Neural cell (in vitro differentiated cells): ENCODE results near the gene GGTLC3. TPM values are rescaled to one million over a fixed set of nuclear protein-coding genes. Genes with fewer than 3 reads are reported as not detected.
"Not testable (repeated sequence)": the region's sequence is repeated elsewhere in the genome, so short reads cannot be mapped to it uniquely, and the experiment has no call there.

Experiments used
- H2AFZ ChIP-seq: fragments of 200-600, 300-800 bp; sonication (generic), shearing (Covaris generic); 2 replicates; pipeline ENCODE4 v1.6.0; 2014; ENCODE audit warnings: low read depth, mild to moderate bottlenecking, antibody characterized with exemption, low read length, moderate library complexity
- H3F3A ChIP-seq: fragments of 200-600 bp; shearing (Covaris generic); 2 replicates; pipeline ENCODE4 v1.6.1; 2016; ENCODE audit warnings: mild to moderate bottlenecking, moderate library complexity, mixed read lengths, antibody characterized with exemption, low read length; ENCODE audit not compliant: insufficient read depth, poor library complexity, severe bottlenecking
- H3K27ac ChIP-seq: fragments of 200-600, 300-800 bp; sonication (generic), shearing (Covaris generic); 2 replicates; pipeline ENCODE4 v1.5.1; 2014; ENCODE audit warnings: mild to moderate bottlenecking, low read length, moderate library complexity
- H3K27me3 ChIP-seq: fragments of 300-800, 200-600 bp; sonication (generic), shearing (Covaris generic); 2 replicates; pipeline ENCODE4 v1.6.0; 2014; ENCODE audit warnings: mild to moderate bottlenecking, low read depth, low read length, moderate library complexity; ENCODE audit not compliant: insufficient read depth
- H3K36me3 ChIP-seq: fragments of 300-800, 200-600 bp; sonication (generic), shearing (Covaris generic); 2 replicates; pipeline ENCODE4 v1.5.1; 2014; ENCODE audit warnings: mild to moderate bottlenecking, antibody characterized with exemption, low read length, moderate library complexity; ENCODE audit not compliant: insufficient read depth
- H3K4me2 ChIP-seq: fragments of 300-800, 200-600 bp; sonication (generic), shearing (Covaris generic); 2 replicates; pipeline ENCODE4 v1.6.0; 2014; ENCODE audit warnings: mild to moderate bottlenecking, low read length
- H3K4me3 ChIP-seq: fragments of 300-800, 200-600 bp; sonication (generic), shearing (Covaris generic); 2 replicates; pipeline ENCODE4 v1.5.1; 2014; ENCODE audit warnings: mild to moderate bottlenecking, low read length, moderate library complexity
- H3K79me2 ChIP-seq: fragments of 200-600 bp; shearing (Covaris generic); replicated peaks from 2 replicates; pipeline ENCODE4 v1.6.0; 2014; ENCODE audit warnings: mild to moderate bottlenecking, low read length, moderate library complexity; ENCODE audit not compliant: insufficient read depth
- H3K9ac ChIP-seq: fragments of 300-800, 200-600 bp; sonication (generic), shearing (Covaris generic); 2 replicates; pipeline ENCODE4 v1.6.1; 2016; ENCODE audit warnings: mild to moderate bottlenecking, low read length, mixed read lengths
- H3K9me2 ChIP-seq: fragments of 200-600 bp; shearing (Covaris generic); 2 replicates; pipeline ENCODE4 v1.6.1; 2016; ENCODE audit warnings: mild to moderate bottlenecking, low read length, mixed read lengths; ENCODE audit not compliant: insufficient read depth
- H3K9me3 ChIP-seq: fragments of 200-600, 300-800 bp; sonication (generic), shearing (Covaris generic); 2 replicates; pipeline ENCODE4 v1.6.1; 2016; ENCODE audit warnings: mild to moderate bottlenecking, mixed run types, low read length, moderate library complexity, mixed read lengths
- H4K20me1 ChIP-seq: fragments of 200-600 bp; shearing (Covaris generic); 2 replicates; pipeline ENCODE4 v1.6.1; 2016; ENCODE audit warnings: mild to moderate bottlenecking, mixed run types; ENCODE audit not compliant: insufficient read depth
- polyA plus RNA-seq: library from polyadenylated mRNA; depleted of rRNA; stranded (reverse); fragments of >200 nt; gene quantifications from 2 replicates; pipeline ENCODE4 v1.2.3, GENCODE V29; 2014

The GGTLC3 gene
- polyA plus RNA-seq, 1 donor from 2014 or later: not detected

GRCh38 chr22:18549458-18550179 is 31.7 kb upstream of the GGTLC3 start:
- not testable (repeated sequence) for H3K27ac ChIP-seq, H2AFZ ChIP-seq, H3K9me2 ChIP-seq, H3F3A ChIP-seq, H3K9me3 ChIP-seq, H3K27me3 ChIP-seq, H3K4me3 ChIP-seq, H3K4me2 ChIP-seq, H3K9ac ChIP-seq, H4K20me1 ChIP-seq, H3K79me2 ChIP-seq, H3K36me3 ChIP-seq

- H3K9me3 ChIP-seq, H3K36me3 ChIP-seq, H3K9ac ChIP-seq, H2AFZ ChIP-seq, H3K9me2 ChIP-seq, H3K79me2 ChIP-seq, H3K27ac ChIP-seq, H3K4me3 ChIP-seq, H3K4me2 ChIP-seq, H3K27me3 ChIP-seq, H4K20me1 ChIP-seq, H3F3A ChIP-seq: not testable (repeated sequence)
Observed at GRCh38 chr22:18544615-18545014, 26.7 kb upstream of the GGTLC3 start.

- H3K9me3 ChIP-seq, H3K4me2 ChIP-seq, H3K4me3 ChIP-seq, H3K9ac ChIP-seq, H3F3A ChIP-seq, H2AFZ ChIP-seq, H4K20me1 ChIP-seq, H3K9me2 ChIP-seq, H3K27ac ChIP-seq, H3K36me3 ChIP-seq, H3K27me3 ChIP-seq, H3K79me2 ChIP-seq: not testable (repeated sequence)
Observed at GRCh38 chr22:18543400-18543799, 25.4 kb upstream of the GGTLC3 start.

- H3K4me3 ChIP-seq, H3K36me3 ChIP-seq, H3F3A ChIP-seq, H3K27me3 ChIP-seq, H3K9me2 ChIP-seq, H3K27ac ChIP-seq, H3K79me2 ChIP-seq, H3K9ac ChIP-seq, H4K20me1 ChIP-seq, H3K9me3 ChIP-seq, H2AFZ ChIP-seq, H3K4me2 ChIP-seq: not testable (repeated sequence)
Observed at GRCh38 chr22:18539994-18540393, 22.0 kb upstream of the GGTLC3 start.

GRCh38 chr22:18534315-18534714 is 16.4 kb upstream of the GGTLC3 start:
- H4K20me1 ChIP-seq, H3K27ac ChIP-seq, H3K4me2 ChIP-seq, H3K36me3 ChIP-seq, H3K9me3 ChIP-seq, H3F3A ChIP-seq, H3K79me2 ChIP-seq, H3K9ac ChIP-seq, H3K9me2 ChIP-seq, H3K4me3 ChIP-seq, H2AFZ ChIP-seq, H3K27me3 ChIP-seq: not testable (repeated sequence)

- H4K20me1 ChIP-seq, H3F3A ChIP-seq, H3K79me2 ChIP-seq, H3K36me3 ChIP-seq, H3K4me2 ChIP-seq, H3K9me2 ChIP-seq, H3K9ac ChIP-seq, H3K27me3 ChIP-seq, H3K9me3 ChIP-seq, H3K4me3 ChIP-seq, H3K27ac ChIP-seq, H2AFZ ChIP-seq: not testable (repeated sequence)
Observed at GRCh38 chr22:18533633-18534032, 15.7 kb upstream of the GGTLC3 start.

- not testable (repeated sequence) for H3K4me2 ChIP-seq, H3K9me2 ChIP-seq, H3K27ac ChIP-seq, H3K36me3 ChIP-seq, H3K27me3 ChIP-seq, H4K20me1 ChIP-seq, H2AFZ ChIP-seq, H3F3A ChIP-seq, H3K9me3 ChIP-seq, H3K79me2 ChIP-seq, H3K4me3 ChIP-seq, H3K9ac ChIP-seq
Observed at GRCh38 chr22:18529416-18530145, 11.6 kb upstream of the GGTLC3 start.
